NB4 (cell line): ENCODE data around the gene LRRC27.

ENCODE experiments used
- MAX ChIP-seq: IDR thresholded peaks from 2 replicates; pipeline ENCODE4 v1.6.1; 2011; ENCODE audit warnings: low read depth, low read length
- MYC ChIP-seq: IDR thresholded peaks from 2 replicates; pipeline ENCODE4 v1.6.1; 2011; ENCODE audit warnings: low read depth, low read length
- TF ChIP-seq, protein P1 (sequence below): IDR thresholded peaks from one replicate; pipeline ENCODE4 v1.5.1; 2012; ENCODE audit warnings: low read depth, low read length

- TF ChIP-seq MAX (no peak), MYC (no peak)
- TF ChIP-seq, protein P1, sequence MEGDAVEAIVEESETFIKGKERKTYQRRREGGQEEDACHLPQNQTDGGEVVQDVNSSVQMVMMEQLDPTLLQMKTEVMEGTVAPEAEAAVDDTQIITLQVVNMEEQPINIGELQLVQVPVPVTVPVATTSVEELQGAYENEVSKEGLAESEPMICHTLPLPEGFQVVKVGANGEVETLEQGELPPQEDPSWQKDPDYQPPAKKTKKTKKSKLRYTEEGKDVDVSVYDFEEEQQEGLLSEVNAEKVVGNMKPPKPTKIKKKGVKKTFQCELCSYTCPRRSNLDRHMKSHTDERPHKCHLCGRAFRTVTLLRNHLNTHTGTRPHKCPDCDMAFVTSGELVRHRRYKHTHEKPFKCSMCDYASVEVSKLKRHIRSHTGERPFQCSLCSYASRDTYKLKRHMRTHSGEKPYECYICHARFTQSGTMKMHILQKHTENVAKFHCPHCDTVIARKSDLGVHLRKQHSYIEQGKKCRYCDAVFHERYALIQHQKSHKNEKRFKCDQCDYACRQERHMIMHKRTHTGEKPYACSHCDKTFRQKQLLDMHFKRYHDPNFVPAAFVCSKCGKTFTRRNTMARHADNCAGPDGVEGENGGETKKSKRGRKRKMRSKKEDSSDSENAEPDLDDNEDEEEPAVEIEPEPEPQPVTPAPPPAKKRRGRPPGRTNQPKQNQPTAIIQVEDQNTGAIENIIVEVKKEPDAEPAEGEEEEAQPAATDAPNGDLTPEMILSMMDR, result no peak
Measured at GRCh38 chr10:132363921-132364593, 32.1 kb downstream of the LRRC27 start.
